Aorta (tissue), 5 donors: Measurements from ENCODE around the gene C6orf136. TPM values are rescaled to one million over a fixed set of nuclear protein-coding genes. Genes with fewer than 3 reads are reported as not detected.

Experiments
- ATAC-seq: fragments of 200-7000 bp; cut with Tn5 transposase; one replicate; pipeline ENCODE4 v1.9.1; 2022; ENCODE audit warnings: moderate library complexity; ENCODE audit not compliant: low FRiP score
- DNase-seq, 2 donors: peaks; one replicate each; pipeline ENCODE4 v3.0.0-alpha.2; 2020
- H3K27ac ChIP-seq, 2 donors: one replicate each; pipeline ENCODE4 v1.5.1; 2013; ENCODE audit warnings: low read length in 2 of 2, mild to moderate bottlenecking in 2 of 2, moderate library complexity in 2 of 2, control low read depth in 1 of 2, inconsistent platforms in 1 of 2, low read depth in 1 of 2
- H3K27me3 ChIP-seq, 2 donors: one replicate each; pipeline ENCODE4 v1.6.1; 2013; ENCODE audit warnings: control low read depth in 1 of 2, low read length in 1 of 2, mild to moderate bottlenecking in 1 of 2, moderate library complexity in 1 of 2; ENCODE audit not compliant: insufficient read depth in 2 of 2, control insufficient read depth in 1 of 2
- H3K36me3 ChIP-seq, 2 donors: one replicate each; pipeline ENCODE4 v1.6.1; 2013; ENCODE audit warnings: control low read depth in 1 of 2, low read length in 1 of 2, mild to moderate bottlenecking in 1 of 2; ENCODE audit not compliant: insufficient read depth in 2 of 2, control insufficient read depth in 1 of 2
- H3K4me1 ChIP-seq, 2 donors: one replicate each; pipeline ENCODE4 v1.6.1; 2013; ENCODE audit warnings: low read length in 2 of 2, control low read depth in 1 of 2, mild to moderate bottlenecking in 1 of 2, moderate library complexity in 1 of 2; ENCODE audit not compliant: insufficient read depth in 2 of 2, control insufficient read depth in 1 of 2
- H3K4me3 ChIP-seq, 2 donors: one replicate each; pipeline ENCODE4 v1.5.1; 2013; ENCODE audit warnings: low read length in 2 of 2, control low read depth in 1 of 2, mild to moderate bottlenecking in 1 of 2
- H3K9me3 ChIP-seq: one replicate; pipeline ENCODE4 v1.6.1; 2013; ENCODE audit warnings: mild to moderate bottlenecking, low read length; ENCODE audit not compliant: control insufficient read depth
- WGBS, 2 donors: extraction: QIAGEN DNeasy Blood & Tissue Kit; methylation state at CpG; one replicate each; pipeline ENCODE4 v1.1.7; 2013; 5-methylcytosine and 5-hydroxymethylcytosine counted together
- intact Hi-C, 2 donors: fragments of 100-400 bp; cut with DNase I; formaldehyde crosslinking; loops; one replicate each; pipeline versions ENCODE4 v1.14.2 to v1.15.0; 2022
- polyA plus RNA-seq, 2 donors: library from polyadenylated mRNA; stranded (reverse); fragments of 200-250 nt; gene quantifications; one replicate each; pipeline ENCODE4 v1.2.3, GENCODE V29; 2013
- total RNA-seq, 2 donors: library from RNA; stranded (reverse); fragmentation: NEBNext Ultra II Directional; extraction: Animal tissue kit (Norgen Biotek cat#: 25700); gene quantifications; one replicate each; pipeline ENCODE4 v1.2.1, GENCODE V29; 2021
- donor health status: healthy with polysubstance abuse.
- donor health status: Bipolar disorder and iron deficiency.
- donor health status: DM: no; HTN: no; CAD: no.
- donor health status: DM: no; HTN: no; CAD: no.
- donor health status: DM: yes; HTN: yes; CAD: no.

The C6orf136 gene
- total and polyA plus RNA-seq, 4 donors, result 9.7 to 21.0 (median 19.4) TPM

- Histone ChIP-seq H3K9me3 (no peaks in the 10 kb centered on the region), H3K4me1 (no peaks in the 10 kb centered on the region), H3K36me3 (peaks cover 25 to 33% of the 10 kb centered on the region in 2 donors), H3K27ac (no peak overlapping the region), H3K4me3 (no peak overlapping the region), H3K27me3 (no peaks in the 10 kb centered on the region)
- ATAC-seq (no peak), DNase-seq (no peak)
- intact Hi-C loops, result no loop called here
- WGBS, 2 donors, result 93 to 94% methylated on average over 13 of the region's 13 CpGs
Measured at GRCh38 chr6:30603961-30604360, 43.0 kb upstream of the C6orf136 start.

- WGBS, 2 donors, result 52 to 67% methylated on average over 4 of the region's 4 CpGs
- Histone ChIP-seq H3K4me3 (no peak overlapping the region), H3K36me3 (peaks cover 13% of the 10 kb centered on the region in 2 donors), H3K9me3 (no peaks in the 10 kb centered on the region), H3K27ac (no peak overlapping the region), H3K27me3 (peaks cover 0 to 2% of the 10 kb centered on the region in 2 donors), H3K4me1 (peaks cover 2 to 5% of the 10 kb centered on the region in 2 donors)
- intact Hi-C loops, result loop anchor here (5.0 kb wide), 1 partner anchor 38 kb away; the partner anchor contains the start of gene ABCF1 (in 2 of the 2)
- DNase-seq (no peak), ATAC-seq (no peak)
Measured at GRCh38 chr6:30610065-30610464, 36.9 kb upstream of the C6orf136 start.

- ATAC-seq (no peak), DNase-seq (no peak)
- Histone ChIP-seq H3K27me3 (peaks cover 0 to 2% of the 10 kb centered on the region in 2 donors), H3K27ac (no peak overlapping the region), H3K36me3 (peaks cover 7 to 13% of the 10 kb centered on the region in 2 donors), H3K4me1 (peaks cover 2 to 5% of the 10 kb centered on the region in 2 donors), H3K4me3 (no peak overlapping the region), H3K9me3 (no peaks in the 10 kb centered on the region)
- intact Hi-C loops, result loop anchor here (5.0 kb wide), 1 partner anchor 39 kb away; the partner anchor contains the start of gene ABCF1 (in 2 of the 2)
- 57 to 61% methylated on average over 9 of the region's 9 CpGs for WGBS, 2 donors
Measured at GRCh38 chr6:30611150-30611855, 35.6 kb upstream of the C6orf136 start.

GRCh38 chr6:30611856-30612194 lies 35.1 kb upstream of the C6orf136 start:
- H3K36me3 ChIP-seq, result peaks cover 5 to 16% of the 10 kb centered on the region in 2 donors

GRCh38 chr6:30612213-30612612 lies 34.7 kb upstream of the C6orf136 start:
- H3K9me3 ChIP-seq, result no peaks in the 10 kb centered on the region
- intact Hi-C loops, result loop anchor here (5.0 kb wide), 1 partner anchor 40 kb away; the partner anchor contains the start of gene ABCF1 (in 2 of the 2)
- H3K27me3 ChIP-seq, result peaks cover 0 to 2% of the 10 kb centered on the region in 2 donors
- H3K4me1 ChIP-seq, result peaks cover 2 to 5% of the 10 kb centered on the region in 2 donors
- no peak overlapping the region for H3K4me3 ChIP-seq
- ATAC-seq (no peak), DNase-seq (no peak)
- peaks cover 5 to 16% of the 10 kb centered on the region in 2 donors for H3K36me3 ChIP-seq
- H3K27ac ChIP-seq, result no peak overlapping the region
- 59 to 66% methylated on average over 1 of the region's 1 CpG for WGBS, 2 donors

More at GRCh38 chr6:30611856-30612194, 35.1 kb upstream of the C6orf136 start:
- no peak for DNase-seq
- ATAC-seq, result no peak
- H3K27me3 ChIP-seq, result peaks cover 0 to 2% of the 10 kb centered on the region in 2 donors
- no peak overlapping the region for H3K27ac ChIP-seq
- H3K9me3 ChIP-seq, result no peaks in the 10 kb centered on the region
- H3K4me1 ChIP-seq, result peaks cover 2 to 5% of the 10 kb centered on the region in 2 donors
- WGBS, 2 donors, result 24 to 36% methylated on average over 2 of the region's 2 CpGs
- H3K4me3 ChIP-seq, result no peak overlapping the region
- intact Hi-C loops, result loop anchor here (5.0 kb wide), 1 partner anchor 40 kb away; the partner anchor contains the start of gene ABCF1 (in 2 of the 2)

GRCh38 chr6:30612687-30613248 lies 34.2 kb upstream of the C6orf136 start:
- DNase-seq (no peak), ATAC-seq (no peak)
- Histone ChIP-seq H3K4me3 (no peak overlapping the region), H3K27ac (peak overlapping the region in 1 of 2 donors; percentile 85), H3K9me3 (no peaks in the 10 kb centered on the region), H3K27me3 (peaks cover 0 to 2% of the 10 kb centered on the region in 2 donors), H3K4me1 (peaks cover 2 to 5% of the 10 kb centered on the region in 2 donors), H3K36me3 (peaks cover 5 to 14% of the 10 kb centered on the region in 2 donors)
- intact Hi-C loops, result loop anchor here (5.0 kb wide), 1 partner anchor 40 kb away; the partner anchor contains the start of gene ABCF1 (in 2 of the 2)
- 17 to 22% methylated on average over 6 of the region's 6 CpGs for WGBS, 2 donors

- no peak for DNase-seq
- peak overlapping the region in 1 of 2 donors; percentile 63 for H3K27ac ChIP-seq
- intact Hi-C loops, result loop anchor here (5.0 kb wide), 1 partner anchor 41 kb away; the partner anchor contains the start of gene ABCF1 (in 2 of the 2)
- no peak overlapping the region for H3K4me3 ChIP-seq
- H3K9me3 ChIP-seq, result no peaks in the 10 kb centered on the region
- peaks cover 0 to 2% of the 10 kb centered on the region in 2 donors for H3K27me3 ChIP-seq
- peaks cover 5 to 10% of the 10 kb centered on the region in 2 donors for H3K36me3 ChIP-seq
- ATAC-seq, result no peak
- peaks cover 2 to 5% of the 10 kb centered on the region in 2 donors for H3K4me1 ChIP-seq
Measured at GRCh38 chr6:30613251-30614043, 33.5 kb upstream of the C6orf136 start.
